ENCODE data around the gene TNN.

Gene TNN

GRCh38 chr1:175062339-175062738 lies 5.3 kb upstream of the TNN start:
- Histone ChIP-seq H3K27ac (replicated peaks) (no peak overlapping the region), H3K4me3 (replicated peaks; ENCODE audit: insufficient read depth, low read length) (no peak overlapping the region), H3K27me3 (ENCODE audit: insufficient read depth, poor library complexity, severe bottlenecking) (no peaks in the 10 kb centered on the region)
- TF ChIP-seq GABPA (IDR thresholded peaks at IDR 0.05; ENCODE audit: low read depth) (no peak), SPI1 (IDR thresholded peaks at IDR 0.05; ENCODE audit: borderline replicate concordance, low read depth) (no peak), POLR2AphosphoS5 (IDR thresholded peaks at IDR 0.05; ENCODE audit: low read depth) (no peak), REST (IDR thresholded peaks at IDR 0.05; ENCODE audit: insufficient replicate concordance, low read depth) (no peak)
- TF ChIP-seq, protein P1, sequence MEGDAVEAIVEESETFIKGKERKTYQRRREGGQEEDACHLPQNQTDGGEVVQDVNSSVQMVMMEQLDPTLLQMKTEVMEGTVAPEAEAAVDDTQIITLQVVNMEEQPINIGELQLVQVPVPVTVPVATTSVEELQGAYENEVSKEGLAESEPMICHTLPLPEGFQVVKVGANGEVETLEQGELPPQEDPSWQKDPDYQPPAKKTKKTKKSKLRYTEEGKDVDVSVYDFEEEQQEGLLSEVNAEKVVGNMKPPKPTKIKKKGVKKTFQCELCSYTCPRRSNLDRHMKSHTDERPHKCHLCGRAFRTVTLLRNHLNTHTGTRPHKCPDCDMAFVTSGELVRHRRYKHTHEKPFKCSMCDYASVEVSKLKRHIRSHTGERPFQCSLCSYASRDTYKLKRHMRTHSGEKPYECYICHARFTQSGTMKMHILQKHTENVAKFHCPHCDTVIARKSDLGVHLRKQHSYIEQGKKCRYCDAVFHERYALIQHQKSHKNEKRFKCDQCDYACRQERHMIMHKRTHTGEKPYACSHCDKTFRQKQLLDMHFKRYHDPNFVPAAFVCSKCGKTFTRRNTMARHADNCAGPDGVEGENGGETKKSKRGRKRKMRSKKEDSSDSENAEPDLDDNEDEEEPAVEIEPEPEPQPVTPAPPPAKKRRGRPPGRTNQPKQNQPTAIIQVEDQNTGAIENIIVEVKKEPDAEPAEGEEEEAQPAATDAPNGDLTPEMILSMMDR (IDR thresholded peaks at IDR 0.05; ENCODE audit: insufficient read depth, low read length): no peak
- no peak for DNase-seq (ENCODE audit: low read depth in 1 of 2, low spot score in 1 of 2)

DNA sequence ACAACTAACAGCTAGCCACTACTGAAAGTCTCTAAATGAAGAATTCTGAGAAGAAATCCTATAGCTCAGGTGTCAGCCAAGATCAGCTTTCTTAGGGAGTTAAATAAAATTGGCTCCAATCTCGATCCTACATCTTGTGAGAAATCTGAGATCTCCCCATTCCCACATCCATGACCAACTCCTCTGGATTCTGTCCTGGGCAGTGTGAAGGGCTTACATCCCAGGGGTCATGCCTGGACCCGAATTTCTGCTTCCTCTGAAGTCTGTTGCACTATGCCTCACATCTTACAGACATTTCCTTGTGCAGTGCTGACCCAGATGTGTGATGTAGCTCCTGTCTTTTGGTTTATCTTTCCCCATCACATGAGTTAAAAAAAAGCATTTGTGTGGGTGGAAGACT lies 4.8 kb upstream of the TNN start:
- Histone ChIP-seq H3K27ac (replicated peaks) (no peak overlapping the region), H3K4me3 (replicated peaks; ENCODE audit: insufficient read depth, low read length) (no peak overlapping the region), H3K27me3 (ENCODE audit: insufficient read depth, poor library complexity, severe bottlenecking) (no peaks in the 10 kb centered on the region)
- no peak for DNase-seq (ENCODE audit: low read depth in 1 of 2, low spot score in 1 of 2)
- TF ChIP-seq SPI1 (IDR thresholded peaks at IDR 0.05; ENCODE audit: borderline replicate concordance, low read depth) (no peak), REST (IDR thresholded peaks at IDR 0.05; ENCODE audit: insufficient replicate concordance, low read depth) (no peak), POLR2AphosphoS5 (IDR thresholded peaks at IDR 0.05; ENCODE audit: low read depth) (no peak), GABPA (IDR thresholded peaks at IDR 0.05; ENCODE audit: low read depth) (no peak)
- TF ChIP-seq, protein P1 (IDR thresholded peaks at IDR 0.05; ENCODE audit: insufficient read depth, low read length): no peak

- no peak for DNase-seq (ENCODE audit: low read depth in 1 of 2, low spot score in 1 of 2)
- TF ChIP-seq GABPA (IDR thresholded peaks at IDR 0.05; ENCODE audit: low read depth) (no peak), REST (IDR thresholded peaks at IDR 0.05; ENCODE audit: insufficient replicate concordance, low read depth) (no peak), SPI1 (IDR thresholded peaks at IDR 0.05; ENCODE audit: borderline replicate concordance, low read depth) (no peak), POLR2AphosphoS5 (IDR thresholded peaks at IDR 0.05; ENCODE audit: low read depth) (no peak)
- TF ChIP-seq, protein P1 (IDR thresholded peaks at IDR 0.05; ENCODE audit: insufficient read depth, low read length): no peak
- H3K27ac ChIP-seq (replicated peaks): no peak overlapping the region
- H3K4me3 ChIP-seq (replicated peaks; ENCODE audit: insufficient read depth, low read length): no peak overlapping the region
- no peaks in the 10 kb centered on the region for H3K27me3 ChIP-seq (ENCODE audit: insufficient read depth, poor library complexity, severe bottlenecking)
These were observed 3.2 kb downstream of the TNN start for GRCh38 chr1:175070818-175071217.

All from HL-60 (cell line).